GM18507 (cell line): Measurements from ENCODE around the gene RHOT2.

Experiments used
- DNase-seq: peaks from one replicate; pipeline ENCODE4 v3.0.0; 2011; ENCODE audit warnings: low read depth; ENCODE audit not compliant: insufficient read length; ENCODE audit errors: extremely low spot score
- FAIRE-seq: peaks from 2 replicates; lab custom pipeline; 2011; peaks lifted over from hg19 to GRCh38; lab: Jason Lieb, UNC

Gene RHOT2

DNA sequence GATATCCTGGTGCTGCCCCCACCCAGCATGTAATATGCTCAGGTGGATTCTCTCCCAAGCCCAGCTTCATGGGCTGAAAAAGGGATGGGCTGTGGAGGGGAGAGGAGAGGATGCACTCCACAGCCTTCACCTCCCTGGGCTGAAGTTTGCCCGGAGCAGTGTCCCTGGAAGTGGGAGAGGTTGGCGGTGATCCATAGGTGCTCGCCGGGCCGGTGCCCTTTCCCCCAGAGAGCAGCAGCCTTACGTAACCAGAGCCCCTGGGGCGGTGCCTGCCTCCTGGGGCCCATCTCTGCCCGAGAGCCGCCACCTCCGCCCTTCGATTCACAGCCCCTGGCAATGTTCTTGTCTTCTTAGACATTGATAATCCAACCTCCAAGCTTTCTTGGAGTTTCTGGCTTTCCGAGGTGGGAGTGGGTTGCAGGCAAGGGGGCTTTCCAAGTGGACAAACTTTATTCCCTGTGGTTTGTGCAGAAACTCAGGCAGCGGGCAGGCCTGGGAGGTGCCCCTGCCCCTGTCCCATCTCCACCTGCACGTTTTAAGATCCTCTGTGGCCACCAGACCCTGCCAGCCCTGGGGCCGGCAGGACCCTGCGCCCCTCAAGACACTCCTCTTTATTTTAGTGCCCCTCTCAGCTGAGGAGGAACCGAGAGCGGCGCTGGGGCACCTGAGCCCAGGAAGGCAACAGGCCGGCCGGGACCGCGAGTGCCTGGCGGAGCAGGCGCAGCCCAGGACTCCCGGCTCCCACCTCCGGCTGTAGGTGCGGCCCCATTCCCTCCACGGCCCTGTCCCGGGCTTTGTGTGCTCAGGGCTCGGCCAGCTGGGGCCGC lies 21.9 kb upstream of the RHOT2 start:
- DNase-seq (no peak), FAIRE-seq (no peak)

DNA sequence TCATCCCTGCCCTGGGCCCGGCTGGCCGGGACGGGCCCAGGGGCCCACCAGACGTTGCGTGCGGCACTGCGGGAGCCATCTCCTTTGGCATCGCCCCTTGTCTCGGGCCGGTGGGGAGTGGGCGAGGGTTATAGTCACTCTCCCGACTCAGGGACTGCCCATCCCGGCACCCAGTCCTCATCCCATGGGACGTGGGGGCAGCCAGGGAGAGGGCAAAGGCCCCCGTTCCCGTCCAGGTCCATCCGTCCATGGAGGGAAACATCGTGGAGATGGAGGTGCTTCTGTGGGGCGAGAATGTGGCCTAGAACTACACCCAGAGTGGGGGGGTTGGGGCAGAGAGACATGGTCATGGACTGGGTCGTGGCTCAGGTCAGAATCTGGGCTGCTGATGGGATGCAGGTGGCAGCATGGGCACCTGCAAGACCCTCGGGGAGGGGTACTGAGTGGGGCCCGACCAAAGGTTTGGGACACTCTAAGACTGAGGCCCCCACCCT lies 21.2 kb upstream of the RHOT2 start:
- FAIRE-seq (no peak), DNase-seq (no peak)

DNA sequence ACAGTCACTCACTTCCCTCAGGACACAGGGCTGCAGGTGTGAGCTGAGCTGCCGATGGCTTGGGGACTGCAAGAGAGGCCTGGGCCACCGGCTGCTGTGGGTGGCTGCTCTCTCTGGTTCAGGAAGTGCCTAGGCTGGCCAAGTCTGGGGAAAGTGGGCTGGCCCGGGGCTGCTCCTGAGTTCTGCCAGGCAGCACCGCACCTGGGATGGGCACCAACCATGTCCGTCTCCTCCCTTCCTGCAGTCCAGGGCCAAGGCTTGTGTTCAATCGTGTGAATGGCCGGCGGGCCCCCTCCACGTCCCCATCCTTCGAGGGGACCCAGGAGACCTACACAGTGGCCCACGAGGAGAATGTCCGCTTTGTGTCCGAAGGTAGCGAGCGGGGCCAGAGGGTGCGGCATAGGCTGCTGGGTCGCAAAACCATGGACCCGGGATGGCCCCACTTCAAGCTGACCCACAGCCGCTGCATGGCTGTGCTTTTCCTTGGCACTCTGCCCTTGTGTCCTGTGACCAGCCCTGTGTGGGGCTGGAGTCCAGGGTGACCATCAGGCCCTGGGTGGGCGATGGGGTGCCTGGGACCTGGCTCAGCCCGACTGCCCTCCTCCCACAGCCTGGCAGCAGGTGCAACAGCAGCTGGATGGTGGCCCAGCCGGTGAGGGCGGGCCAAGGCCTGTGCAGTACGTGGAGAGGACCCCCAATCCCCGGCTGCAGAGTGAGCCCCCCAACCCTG lies 20.6 kb upstream of the RHOT2 start:
- DNase-seq (no peak), FAIRE-seq (no peak)

DNA sequence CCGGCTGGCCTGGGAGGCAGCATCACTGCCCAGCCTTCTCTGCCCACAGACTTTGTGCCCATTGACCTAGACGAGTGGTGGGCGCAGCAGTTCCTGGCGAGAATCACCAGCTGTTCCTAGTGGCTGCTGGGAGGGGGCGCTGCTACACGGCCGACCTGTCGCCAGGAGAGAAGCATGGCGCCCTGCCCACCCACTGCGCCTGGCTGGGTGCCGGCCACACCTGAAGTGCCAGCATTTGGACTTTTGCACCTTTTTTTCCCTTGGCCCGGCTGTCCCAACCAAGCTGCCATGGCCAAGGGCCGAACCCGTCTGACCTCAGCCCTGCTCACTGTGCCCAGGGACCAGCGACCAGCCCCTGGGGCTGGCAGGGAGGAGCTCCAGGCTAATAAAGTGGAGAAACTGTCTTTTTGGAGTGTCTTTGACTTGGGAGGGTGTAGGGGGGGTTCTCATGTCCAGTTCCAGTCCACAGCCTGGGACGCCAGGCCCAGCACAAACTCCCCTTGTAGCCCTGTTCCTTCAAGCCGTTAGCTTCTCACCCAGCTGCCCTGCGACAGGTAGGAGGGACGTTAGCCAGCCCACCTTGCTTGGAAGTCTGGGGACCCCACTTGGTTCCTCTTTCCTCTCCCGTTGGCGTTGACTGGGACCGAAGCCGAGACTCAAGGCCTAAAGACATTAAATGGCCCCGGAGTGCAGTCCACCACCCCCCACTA lies 19.7 kb upstream of the RHOT2 start:
- FAIRE-seq = peak; percentile 71
- peak; percentile 57 for DNase-seq

DNA sequence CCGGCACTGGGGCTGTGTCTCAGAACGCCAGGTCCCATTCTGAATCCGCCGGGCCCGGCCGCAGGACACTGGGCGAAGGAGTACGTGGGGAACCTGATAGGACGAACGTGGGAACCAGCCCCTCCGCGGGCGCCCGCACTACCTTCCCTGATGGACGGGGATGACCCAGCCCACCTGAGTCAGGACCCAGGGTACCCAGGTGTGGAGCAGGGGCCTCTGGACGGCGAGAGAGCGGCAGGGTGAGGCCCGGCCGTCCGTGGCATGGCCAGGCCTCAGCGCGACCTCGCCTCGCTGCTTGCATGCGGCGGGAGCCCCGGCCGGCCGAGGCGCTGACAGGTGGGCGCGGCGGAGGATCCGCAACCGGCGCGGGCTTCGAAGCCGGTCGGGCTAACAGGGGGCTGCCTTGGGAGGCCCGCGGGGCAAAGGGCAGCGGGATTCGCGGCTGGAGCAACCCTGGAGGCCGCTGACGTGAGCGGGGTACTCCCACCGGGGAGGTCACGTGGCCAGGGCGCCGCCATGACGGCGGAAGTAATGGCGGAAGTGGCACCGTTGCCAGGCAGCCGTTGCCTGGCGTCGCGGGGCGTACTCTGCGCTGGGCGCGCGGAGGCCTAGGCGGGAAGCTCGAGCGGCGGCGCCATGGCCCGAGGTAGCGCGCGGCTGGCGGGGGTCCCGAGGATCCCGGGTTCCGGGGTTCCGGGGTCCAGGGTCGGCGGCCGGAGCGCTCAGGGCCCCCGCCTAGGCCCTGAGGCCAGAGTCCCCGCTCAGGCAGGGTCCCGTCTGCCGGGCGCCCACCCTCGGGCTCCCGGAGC lies 18.9 kb upstream of the RHOT2 start, which contains the start of gene WDR90:
WDR90 (plus strand) TSS at position 585 of the 809 bp plus-strand sequence; CDS start at position 637, 52 bp downstream.
- peak; percentile 98 for DNase-seq
- peak; percentile 94 for FAIRE-seq

DNA sequence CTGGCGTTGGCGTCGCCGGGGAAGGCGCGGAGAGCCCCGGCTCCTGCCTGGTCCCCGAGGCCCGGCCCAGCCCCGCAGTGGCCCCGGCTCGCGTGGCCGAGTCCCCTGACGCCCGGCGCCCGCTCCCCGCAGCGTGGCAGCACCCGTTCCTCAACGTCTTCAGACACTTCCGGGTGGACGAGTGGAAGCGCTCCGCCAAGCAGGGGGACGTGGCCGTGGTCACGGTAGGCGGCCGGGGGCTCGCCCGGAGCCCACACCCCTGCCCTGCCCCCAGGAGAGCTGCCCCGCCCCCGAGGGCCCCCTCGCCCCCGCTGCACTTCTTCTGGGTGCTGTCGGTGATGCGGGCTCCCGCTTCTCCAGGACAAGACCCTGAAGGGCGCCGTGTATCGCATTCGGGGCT lies 18.3 kb upstream of the RHOT2 start:
- no peak for FAIRE-seq
- DNase-seq = no peak

DNA sequence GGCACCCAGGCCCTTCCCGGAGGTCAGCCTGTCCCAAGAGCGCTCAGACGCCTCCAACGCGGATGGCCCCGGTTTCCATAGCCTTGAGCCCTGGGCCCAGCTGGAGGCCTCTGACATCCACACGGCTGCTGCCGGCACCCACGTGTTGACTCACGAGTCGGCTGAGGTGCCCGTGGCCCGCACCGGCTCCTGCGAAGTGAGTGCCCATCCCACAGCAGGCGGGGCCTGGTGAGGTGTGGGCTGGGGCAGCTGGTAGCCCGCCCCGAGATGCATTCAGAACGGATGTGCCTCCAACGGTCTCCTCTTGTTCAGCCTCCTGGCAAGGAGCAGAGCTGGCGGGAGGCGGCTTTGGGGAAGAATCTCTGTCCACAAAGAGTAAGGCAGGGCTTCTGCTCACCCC lies 16.1 kb upstream of the RHOT2 start:
- FAIRE-seq = no peak
- no peak for DNase-seq

DNA sequence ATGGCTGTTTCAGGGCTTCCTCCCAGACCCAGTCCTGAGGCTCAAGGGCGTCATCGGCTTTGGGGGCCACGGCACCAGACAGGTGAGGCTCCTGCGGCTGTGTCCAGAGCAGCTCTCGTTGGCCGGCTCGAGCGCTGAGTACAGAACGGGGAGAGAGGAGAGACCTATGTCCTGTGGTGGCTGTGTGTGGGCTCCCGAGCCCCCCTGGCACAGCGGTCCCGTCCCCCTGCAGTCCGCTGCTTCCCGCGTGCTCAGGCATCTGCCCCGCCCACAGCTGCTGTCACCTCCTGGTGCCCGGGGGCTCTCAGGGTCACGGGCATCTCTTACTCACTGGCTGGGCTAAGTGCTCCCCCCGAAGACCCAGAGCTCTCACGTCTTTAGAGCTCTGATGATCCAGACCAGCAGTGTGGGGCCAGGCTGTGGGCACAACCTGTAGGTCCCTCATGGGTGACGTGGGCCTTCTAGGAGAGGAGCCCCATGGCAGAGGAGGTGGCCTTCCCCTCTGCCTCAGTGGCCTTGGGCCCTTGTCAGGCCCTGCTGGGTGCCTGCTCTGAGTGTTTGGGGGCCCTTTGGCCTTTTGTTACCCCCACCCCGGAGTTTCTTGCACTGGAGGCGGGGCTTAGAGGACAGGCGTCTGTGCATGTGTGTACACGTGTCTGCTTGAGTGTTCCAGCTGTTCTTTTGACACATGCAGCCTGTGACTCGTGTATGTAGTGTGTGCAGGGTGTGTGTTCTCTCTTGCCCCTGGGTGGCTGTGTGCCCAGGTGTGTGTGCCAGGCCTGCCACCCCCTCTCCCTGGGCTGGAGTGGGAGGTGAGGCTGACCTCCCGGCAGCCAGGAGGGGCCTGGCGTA lies 15.3 kb upstream of the RHOT2 start:
- no peak for FAIRE-seq
- DNase-seq = no peak

DNA sequence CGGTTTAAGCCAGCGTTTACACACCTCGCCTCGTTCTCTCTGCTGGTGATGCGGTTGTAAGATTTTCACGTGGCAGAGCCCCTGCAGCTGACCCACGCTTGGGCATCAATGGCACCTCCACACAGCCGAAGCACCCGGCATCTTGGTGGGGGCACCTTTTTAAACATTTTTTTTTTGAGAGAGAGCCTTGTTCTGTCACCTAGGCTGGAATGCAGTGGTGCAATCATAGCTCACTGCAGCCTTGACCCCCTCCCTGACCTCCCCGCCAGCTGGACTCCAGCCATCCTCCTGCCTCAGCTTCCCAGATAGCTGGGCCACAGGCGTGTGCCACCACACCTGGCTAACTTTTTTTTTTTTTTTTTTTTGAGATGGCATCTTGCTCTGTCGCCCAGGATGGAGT lies 13.9 kb upstream of the RHOT2 start:
- FAIRE-seq (no peak), DNase-seq (no peak)

DNA sequence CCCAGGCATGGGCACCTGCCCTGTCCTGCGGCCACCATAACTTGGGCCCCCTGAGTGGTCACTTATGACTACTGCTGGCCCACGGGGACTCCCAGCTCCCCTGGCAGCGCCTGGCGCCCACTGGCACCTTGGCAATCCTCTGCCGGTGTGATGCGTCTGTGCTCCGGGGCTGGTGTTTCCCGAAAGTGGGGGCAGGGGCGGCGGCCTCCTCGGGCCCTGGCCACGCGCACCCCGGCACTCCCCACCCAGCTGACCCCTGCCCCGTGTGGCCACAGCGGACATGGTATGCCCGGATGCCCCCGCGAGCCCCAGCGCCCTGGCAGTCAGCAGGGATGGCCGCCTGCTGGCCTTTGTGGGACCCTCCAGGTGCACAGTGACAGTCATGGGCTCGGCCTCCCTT lies 10.4 kb upstream of the RHOT2 start:
- FAIRE-seq = no peak
- DNase-seq = no peak

DNA sequence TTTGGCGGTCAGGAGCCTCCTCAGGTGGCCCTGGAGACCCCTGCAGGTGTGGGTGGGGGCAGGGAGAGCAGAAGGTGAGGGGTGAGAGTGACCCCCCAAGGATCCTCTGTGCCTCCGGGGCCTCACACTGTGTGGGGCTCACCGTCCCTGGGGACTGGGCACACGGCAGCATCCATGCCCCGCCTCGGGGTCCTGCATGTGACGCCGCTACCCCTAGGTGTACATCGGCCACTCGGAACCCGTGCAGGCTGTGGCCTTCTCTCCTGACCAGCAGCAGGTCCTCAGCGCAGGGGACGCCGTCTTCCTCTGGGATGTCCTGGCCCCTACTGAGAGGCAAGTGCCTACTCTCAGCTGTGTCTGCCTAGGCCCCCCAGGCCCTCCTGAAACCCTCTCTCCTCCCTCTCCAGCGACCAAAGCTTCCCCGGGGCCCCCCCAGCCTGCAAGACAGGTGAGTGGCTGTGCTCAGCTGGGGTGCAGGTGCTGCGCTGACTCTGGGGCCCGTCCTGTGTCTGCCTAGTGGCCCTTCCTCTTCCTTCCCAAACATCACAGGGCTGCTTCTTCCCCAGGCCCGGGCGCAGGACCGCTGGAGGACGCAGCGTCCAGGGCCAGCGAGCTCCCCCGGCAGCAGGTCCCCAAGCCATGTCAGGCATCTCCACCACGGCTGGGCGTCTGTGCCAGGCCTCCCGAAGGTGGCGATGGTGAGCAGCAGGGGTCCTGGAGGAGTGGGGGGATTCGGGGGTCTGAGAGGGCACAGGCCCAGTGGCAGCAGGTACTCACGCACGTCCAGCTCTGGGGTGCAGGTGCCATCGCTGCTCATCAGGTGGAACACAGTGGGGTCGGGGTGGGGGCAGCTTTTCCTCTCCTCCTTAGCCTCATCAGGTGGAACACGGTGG lies 9.0 kb upstream of the RHOT2 start:
- FAIRE-seq (no peak), DNase-seq (no peak)

DNA sequence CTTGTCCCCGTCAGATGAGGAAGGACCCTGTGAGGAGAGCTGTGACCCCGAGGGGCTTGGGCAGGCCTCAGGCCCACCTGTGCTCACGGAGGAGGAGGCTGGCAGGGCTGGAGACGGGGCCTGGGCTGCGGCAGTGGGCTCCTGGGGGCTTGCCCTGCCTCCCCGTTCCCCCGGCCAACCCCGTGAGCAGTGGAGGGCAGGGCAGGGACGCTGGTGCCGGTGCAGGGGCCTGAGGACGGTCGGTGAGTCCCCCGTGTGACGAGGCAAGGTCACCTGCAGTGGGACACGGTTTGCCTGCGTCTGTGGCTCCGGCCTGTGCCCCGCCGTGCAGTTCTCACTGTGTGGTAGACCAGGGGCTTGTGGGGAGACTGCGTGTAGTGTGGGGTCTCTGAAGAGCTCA lies 8.3 kb upstream of the RHOT2 start:
- DNase-seq (no peak), FAIRE-seq (no peak)

DNA sequence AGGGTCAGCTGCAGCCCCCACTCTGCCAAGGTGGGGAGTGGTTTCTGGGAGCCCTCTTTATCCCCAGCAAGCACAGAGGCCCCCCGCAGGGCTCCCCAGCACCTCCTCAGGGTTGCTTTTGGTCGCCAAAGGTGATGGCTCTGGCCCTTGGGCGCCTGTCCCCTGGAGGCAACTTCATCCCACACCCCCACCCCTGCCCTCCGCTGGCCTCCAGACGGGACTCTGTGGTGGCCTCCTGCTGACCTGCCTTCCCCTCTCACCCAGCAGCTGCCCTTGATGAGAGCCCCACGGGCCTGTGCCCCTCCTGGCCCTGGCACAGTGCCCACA lies 7.8 kb upstream of the RHOT2 start:
- DNase-seq = no peak
- FAIRE-seq = no peak

DNA sequence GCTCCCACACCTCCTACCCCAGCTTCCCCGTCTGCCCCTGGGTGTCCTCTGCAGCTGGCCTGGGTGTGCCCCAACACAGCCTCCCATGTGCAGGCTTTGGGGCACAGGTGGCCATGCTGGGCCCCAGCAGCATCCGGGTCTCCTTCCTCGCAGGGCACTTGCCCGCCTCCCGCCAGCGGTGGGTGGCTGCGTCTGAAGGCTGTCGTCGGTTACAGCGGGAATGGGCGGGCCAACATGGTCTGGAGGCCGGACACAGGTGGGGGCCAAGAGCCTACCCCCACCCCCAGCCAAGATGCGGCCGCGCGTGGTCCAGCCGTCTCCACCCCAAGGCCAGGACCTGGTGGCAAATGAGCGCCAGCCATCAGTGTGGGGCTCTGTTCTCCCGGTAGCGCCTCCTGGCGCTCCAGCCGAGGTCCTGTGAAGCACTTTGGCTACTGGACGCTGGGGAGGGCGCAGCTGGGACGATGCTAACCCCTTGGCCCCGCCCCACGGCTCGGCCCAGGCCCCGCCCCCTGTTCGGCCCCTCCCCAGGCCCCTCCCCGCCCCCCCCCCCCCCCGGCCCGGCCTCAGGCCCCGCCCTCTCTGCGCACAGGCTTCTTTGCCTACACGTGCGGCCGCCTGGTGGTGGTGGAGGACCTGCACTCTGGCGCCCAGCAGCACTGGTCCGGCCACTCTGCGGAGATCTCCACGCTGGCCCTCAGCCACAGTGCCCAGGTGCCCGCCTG lies 7.3 kb upstream of the RHOT2 start:
- peak; percentile 66 for FAIRE-seq
- DNase-seq = peak; percentile 88

DNA sequence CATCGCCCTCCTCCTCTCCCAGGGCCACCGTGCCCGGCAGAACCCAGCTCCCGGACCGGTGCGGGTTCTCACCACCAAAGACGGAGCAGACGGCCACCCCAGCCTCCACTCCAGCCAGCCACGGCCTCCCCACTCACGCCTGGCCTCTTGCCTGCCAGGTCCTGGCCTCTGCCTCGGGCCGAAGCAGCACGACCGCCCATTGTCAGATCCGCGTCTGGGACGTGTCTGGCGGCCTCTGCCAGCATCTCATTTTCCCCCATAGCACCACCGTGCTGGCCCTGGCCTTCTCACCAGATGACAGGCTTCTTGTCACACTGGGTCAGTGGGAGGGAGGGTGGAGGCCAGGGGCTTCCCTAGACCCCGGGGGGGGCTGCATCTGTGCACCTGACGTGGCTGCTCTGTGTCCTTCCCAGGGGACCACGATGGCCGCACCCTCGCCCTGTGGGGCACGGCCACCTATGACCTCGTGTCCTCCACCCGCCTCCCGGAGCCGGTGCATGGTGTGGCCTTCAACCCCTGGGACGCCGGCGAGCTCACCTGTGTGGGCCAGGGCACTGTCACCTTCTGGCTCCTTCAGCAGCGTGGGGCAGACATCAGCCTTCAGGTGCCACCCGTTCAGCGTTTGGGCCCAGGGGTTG lies 6.6 kb upstream of the RHOT2 start:
- FAIRE-seq (no peak), DNase-seq (no peak)

DNA sequence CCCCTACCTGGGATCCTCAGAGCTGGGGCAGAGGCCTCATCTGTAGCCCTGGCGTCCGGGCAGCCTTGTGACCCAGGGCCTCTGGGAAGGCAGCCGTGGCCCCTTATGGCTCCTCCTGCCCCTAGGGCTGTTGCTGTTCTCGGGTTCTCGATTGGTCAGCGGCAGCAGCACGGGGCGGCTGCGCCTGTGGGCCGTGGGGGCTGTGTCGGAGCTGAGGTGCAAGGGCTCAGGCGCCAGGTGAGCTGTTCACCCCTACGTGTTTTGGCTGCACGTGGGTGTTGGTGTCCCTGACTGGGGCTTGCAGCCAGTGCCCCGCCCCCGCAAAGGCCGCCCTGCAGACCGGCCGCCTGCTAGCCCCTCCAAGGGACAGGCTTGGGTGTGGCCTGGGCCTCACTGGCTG lies 5.8 kb upstream of the RHOT2 start:
- no peak for FAIRE-seq
- DNase-seq = no peak

DNA sequence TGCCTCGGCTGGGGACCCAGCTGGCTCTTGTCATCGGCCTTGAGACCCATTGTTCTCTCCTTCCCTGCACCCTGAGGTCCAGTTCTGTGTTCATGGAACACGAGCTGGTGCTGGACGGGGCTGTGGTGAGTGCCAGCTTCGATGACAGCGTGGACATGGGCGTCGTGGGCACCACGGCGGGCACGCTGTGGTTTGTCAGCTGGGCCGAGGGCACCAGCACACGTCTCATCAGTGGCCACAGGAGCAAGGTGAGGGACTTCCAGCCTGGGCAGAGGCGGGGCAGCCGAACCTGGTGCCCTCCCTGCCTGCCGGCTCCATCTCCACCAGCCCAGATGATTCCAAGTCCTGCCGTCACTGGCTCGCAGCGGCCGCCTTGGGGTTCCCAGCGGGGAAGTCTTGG lies 5.3 kb upstream of the RHOT2 start:
- DNase-seq (no peak), FAIRE-seq (no peak)
